HUES64 (cell line): ENCODE results near the gene ARL5A.

Experiments
- H3K27ac ChIP-seq: 2 replicates; pipeline ENCODE4 v1.7.0; 2013; ENCODE audit warnings: low read depth, low read length, inconsistent platforms
- H3K27me3 ChIP-seq: 2 replicates; pipeline ENCODE4 v1.6.1; 2013; ENCODE audit warnings: mild to moderate bottlenecking, low read length; ENCODE audit not compliant: insufficient read depth
- H3K36me3 ChIP-seq: 2 replicates; pipeline ENCODE4 v1.6.1; 2013; ENCODE audit warnings: mild to moderate bottlenecking, low read length; ENCODE audit not compliant: insufficient read depth
- H3K4me1 ChIP-seq: 2 replicates; pipeline ENCODE4 v1.6.1; 2013; ENCODE audit warnings: mild to moderate bottlenecking, low read length, moderate library complexity; ENCODE audit not compliant: insufficient read depth
- H3K4me3 ChIP-seq: 2 replicates; pipeline ENCODE4 v1.5.1; 2013; ENCODE audit warnings: mild to moderate bottlenecking, low read length, moderate library complexity
- H3K9ac ChIP-seq: 2 replicates; pipeline ENCODE4 v1.6.1; 2013; ENCODE audit warnings: mild to moderate bottlenecking, low read depth, low read length
- H3K9me3 ChIP-seq: 2 replicates; pipeline ENCODE4 v1.6.1; 2013; ENCODE audit warnings: low read depth, low read length; ENCODE audit not compliant: insufficient read depth
- WGBS: fragments of 150-250, 120-280 bp; methylation state at CpG from one replicate; pipeline ENCODE4 v1.1.7; 2013; ENCODE audit warnings: missing lambda C conversion rate; 5-methylcytosine and 5-hydroxymethylcytosine counted together

Gene ARL5A

DNA sequence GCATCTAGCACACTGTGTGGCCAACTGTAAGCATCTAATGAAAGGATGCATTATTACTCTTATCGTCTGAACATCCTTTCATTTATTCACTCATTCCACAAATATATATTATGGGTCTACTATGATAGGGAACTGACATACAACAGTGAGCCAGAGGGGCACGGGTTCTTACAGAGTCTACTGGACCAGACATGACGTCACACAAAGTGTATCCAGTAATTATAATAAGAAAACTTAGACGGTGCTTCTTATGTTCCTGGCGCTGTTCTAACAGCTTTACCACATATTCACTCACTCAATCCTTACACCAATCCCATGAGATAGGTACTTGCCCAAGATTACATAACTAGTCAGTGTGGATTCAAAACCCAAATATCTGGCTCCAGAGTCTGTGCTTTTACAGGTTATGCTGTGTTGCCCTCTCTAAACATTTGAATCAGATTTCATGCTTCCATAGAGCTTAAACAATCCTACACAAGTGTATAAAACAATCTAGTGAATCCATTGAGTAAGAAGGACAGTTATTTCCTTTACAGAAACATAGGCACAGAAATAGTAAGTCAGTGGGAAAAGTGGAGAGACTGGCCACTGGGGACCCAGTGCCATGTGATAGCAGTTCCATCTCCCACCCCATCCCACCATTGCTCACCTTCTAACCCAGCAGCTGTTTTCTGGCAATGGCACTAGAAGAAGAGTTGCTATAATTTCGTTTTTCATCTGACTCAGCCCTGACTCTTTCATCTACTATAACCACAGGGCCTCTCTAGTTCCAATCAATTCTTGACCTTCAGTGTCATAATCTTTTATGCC lies 24.2 kb upstream of the ARL5A start:
- Histone ChIP-seq H3K27me3 (no peaks in the 10 kb centered on the region), H3K36me3 (no peaks in the 10 kb centered on the region), H3K4me1 (no peaks in the 10 kb centered on the region), H3K4me3 (no peak overlapping the region), H3K9ac (no peak overlapping the region), H3K27ac (no peak overlapping the region), H3K9me3 (no peaks in the 10 kb centered on the region)
- 88% methylated on average over 6 of the region's 6 CpGs for WGBS

DNA sequence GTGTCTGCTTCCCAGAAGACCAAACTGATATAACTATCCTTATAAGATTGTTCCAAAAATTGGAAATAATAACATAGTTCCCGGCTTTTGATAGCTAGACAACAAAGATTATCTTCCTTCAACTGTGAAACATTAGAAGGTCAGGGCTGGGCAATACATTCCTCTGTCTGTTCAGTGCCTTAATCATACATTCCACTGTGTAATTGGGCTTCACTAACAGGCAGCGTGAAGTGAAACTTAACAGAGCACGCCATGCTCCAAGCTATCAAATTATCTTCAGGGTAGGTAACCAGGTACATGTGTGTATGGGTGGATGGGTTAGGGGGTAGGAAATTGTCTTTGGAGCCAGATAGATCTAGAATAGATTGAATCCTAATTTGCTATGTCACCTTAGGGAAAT lies 23.5 kb upstream of the ARL5A start:
- 97% methylated on average over 3 of the region's 3 CpGs for WGBS
- Histone ChIP-seq H3K4me3 (no peak overlapping the region), H3K27me3 (no peaks in the 10 kb centered on the region), H3K4me1 (no peaks in the 10 kb centered on the region), H3K27ac (no peak overlapping the region), H3K36me3 (no peaks in the 10 kb centered on the region), H3K9me3 (no peaks in the 10 kb centered on the region), H3K9ac (no peak overlapping the region)

DNA sequence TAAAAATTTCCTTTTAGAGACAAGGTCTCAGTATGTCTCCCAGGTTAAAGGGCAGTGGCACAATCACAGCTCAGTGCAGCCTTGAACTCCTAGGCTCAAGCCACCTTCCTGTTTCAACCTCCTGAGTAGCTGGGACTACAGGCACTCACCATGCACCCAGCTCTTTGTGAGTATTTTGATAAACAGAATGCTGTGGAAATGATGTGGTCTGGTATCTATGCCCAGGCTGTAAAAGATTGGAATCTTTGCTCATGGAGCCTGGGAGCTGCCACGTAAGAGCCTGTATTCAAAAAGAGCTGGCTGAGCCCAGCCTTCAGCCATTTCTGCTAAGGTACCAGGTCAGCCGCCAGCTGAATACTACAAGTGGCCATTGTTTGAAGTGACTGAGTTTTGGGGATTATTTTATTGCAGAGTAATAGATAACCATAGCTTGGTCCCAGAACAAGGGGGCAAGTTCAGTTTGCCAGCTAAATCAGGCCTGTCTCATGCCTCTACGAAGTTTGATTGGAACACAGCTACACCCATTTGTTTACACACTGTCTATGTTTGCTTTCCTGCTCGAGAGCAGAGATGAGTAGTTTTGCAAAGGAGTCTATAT lies 21.3 kb upstream of the ARL5A start:
- H3K4me3 ChIP-seq = no peak overlapping the region
- H3K9ac ChIP-seq = no peak overlapping the region
- no peaks in the 10 kb centered on the region for H3K27me3 ChIP-seq
- no peaks in the 10 kb centered on the region for H3K36me3 ChIP-seq
- H3K9me3 ChIP-seq = no peaks in the 10 kb centered on the region
- H3K27ac ChIP-seq = no peak overlapping the region
- no peaks in the 10 kb centered on the region for H3K4me1 ChIP-seq
- WGBS = 93% methylated on average over 4 of the region's 4 CpGs

DNA sequence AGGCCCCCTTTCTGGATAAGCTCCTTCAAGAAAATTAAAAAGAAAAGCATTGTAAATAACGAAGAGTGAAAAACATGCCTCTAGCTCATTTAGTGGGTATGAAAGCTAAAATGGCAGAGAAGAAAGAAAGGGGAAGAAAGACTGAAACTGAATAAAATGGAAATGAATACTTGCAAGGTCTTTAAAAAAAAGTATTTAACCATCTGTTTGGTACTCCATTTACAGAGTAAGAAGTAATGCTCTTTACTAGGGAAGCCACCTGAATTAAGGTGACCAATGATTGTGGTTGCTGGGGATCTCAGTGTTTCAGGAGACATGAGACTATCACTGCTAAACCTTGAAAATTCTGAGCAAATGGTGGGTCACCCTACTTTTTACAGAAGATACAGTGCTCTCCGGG lies 17.7 kb upstream of the ARL5A start:
- H3K4me1 ChIP-seq = no peaks in the 10 kb centered on the region
- 77% methylated on average over 2 of the region's 2 CpGs for WGBS

DNA sequence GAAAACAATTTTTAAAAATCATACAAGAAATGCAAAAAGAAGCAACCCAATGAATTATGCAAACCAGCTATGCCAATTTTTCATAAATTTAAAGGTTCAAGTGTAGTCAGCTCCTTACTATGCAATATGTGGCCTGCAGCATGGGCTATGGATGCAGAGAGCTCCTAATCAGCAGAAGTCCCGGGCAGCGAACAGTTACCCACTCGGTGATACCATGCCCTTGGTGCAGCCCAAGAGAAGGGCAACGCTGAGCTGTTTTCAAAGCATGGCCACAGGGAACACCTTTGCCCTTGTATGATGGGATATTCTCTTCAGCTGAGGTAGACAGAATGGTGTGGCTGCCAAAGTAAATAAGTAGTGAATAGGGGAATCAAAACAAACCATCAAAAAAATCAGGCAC lies 17.3 kb upstream of the ARL5A start:
- H3K27ac ChIP-seq = no peak overlapping the region
- no peaks in the 10 kb centered on the region for H3K27me3 ChIP-seq
- H3K4me1 ChIP-seq = no peaks in the 10 kb centered on the region
- no peaks in the 10 kb centered on the region for H3K9me3 ChIP-seq
- H3K36me3 ChIP-seq = no peaks in the 10 kb centered on the region
- H3K4me3 ChIP-seq = no peak overlapping the region
- WGBS = 94% methylated on average over 4 of the region's 4 CpGs
- H3K9ac ChIP-seq = no peak overlapping the region

More for the DNA sequence above, 17.7 kb upstream of the ARL5A start:
- no peaks in the 10 kb centered on the region for H3K9me3 ChIP-seq
- H3K4me3 ChIP-seq = no peak overlapping the region
- no peak overlapping the region for H3K27ac ChIP-seq
- H3K36me3 ChIP-seq = no peaks in the 10 kb centered on the region
- H3K27me3 ChIP-seq = no peaks in the 10 kb centered on the region
- H3K9ac ChIP-seq = no peak overlapping the region

DNA sequence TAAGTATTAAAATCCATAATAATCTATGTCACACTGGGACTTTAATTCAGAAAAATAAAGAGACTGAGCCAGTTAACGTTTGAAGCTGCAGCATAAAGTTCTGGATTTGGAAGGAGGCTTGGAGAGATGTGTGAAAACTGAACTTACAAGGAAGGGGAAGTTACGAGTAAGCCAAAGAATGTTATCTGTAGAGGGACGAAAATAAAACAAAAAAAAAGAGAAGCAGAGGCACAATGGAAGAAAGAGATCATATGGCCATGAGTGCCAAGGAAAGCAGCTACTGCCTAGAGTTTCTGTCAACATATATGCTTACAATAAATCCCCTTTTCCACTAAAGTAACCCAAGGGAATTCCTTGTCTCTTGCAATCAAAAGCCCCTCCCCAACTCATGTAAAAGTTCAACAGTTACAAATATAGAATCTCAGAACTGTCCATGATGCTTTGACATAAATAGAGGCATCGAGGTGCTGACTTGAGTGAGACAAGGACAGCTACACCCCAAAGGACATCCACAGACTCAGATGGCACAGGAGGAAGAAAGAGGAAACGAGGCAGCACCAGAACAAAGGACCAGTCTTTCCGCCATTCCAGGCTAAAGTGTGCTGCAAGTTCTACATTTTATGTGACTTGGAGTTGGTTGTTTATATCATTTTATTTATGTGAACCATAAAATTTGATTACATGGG lies 16.1 kb upstream of the ARL5A start:
- no peak overlapping the region for H3K4me3 ChIP-seq
- no peak overlapping the region for H3K9ac ChIP-seq
- H3K27me3 ChIP-seq = no peaks in the 10 kb centered on the region
- WGBS = 93% methylated on average over 6 of the region's 6 CpGs
- no peaks in the 10 kb centered on the region for H3K9me3 ChIP-seq
- H3K27ac ChIP-seq = no peak overlapping the region
- no peaks in the 10 kb centered on the region for H3K4me1 ChIP-seq
- H3K36me3 ChIP-seq = no peaks in the 10 kb centered on the region

DNA sequence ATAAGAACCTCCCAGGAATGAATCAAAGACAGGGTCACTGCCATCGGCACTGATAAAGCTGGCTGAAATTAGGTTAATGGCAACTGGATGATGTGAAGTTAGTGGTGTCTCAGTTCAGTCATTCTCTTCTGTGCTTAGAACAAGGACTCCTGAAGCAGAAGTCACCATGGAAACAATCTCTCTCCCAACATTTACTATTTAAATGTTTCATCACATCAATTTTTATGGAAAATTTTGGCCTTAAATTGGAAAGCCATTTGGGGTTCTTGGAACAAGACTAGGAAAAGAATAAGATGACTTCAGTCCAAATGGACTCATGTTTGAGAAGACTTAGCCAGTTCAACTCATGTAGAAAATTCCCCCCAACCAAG lies 15.5 kb upstream of the ARL5A start:
- H3K9ac ChIP-seq = no peak overlapping the region
- no peaks in the 10 kb centered on the region for H3K9me3 ChIP-seq
- H3K27me3 ChIP-seq = no peaks in the 10 kb centered on the region
- H3K36me3 ChIP-seq = no peaks in the 10 kb centered on the region
- WGBS = 92% methylated on average over 1 of the region's 1 CpG
- no peak overlapping the region for H3K4me3 ChIP-seq
- H3K27ac ChIP-seq = no peak overlapping the region
- no peaks in the 10 kb centered on the region for H3K4me1 ChIP-seq

DNA sequence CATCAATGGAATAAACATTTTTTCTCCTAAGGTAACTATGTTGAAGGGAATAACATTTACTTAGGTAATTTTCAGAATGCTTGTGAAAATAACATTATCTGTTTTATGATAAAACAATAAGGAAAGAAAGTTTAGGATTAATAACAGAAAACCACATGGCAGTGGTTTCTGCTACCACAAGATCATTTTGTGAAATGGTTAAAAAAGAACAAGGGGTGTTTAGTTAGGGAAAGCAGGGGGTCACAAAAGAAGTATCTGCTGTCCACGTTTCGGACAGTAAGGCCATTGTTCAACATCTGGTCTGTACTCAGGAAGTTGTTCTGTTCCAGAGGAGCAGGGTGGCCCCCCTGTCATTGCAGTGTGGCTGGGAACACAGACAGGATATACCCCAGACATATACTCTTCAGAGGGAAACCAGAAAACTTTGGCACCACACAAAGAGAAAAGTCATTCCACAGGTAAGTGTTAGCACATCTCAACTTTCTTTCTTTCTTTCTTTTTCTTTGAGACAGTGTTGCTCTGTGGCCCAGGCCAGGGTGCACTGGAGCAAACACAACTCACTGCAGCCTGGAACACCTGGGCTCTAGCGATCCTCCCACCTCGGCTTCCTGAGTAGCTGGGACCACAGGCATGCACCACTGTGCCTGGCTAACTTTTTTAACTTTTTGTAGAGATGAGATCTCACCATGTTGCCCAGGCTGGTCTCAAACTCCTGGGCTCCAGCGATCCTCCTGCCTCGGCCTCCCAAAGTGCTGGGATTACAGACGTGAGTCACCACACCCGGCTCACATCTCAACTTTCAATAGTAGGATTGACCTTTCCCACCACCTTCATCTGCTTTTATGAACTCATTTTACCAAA lies 14.8 kb upstream of the ARL5A start:
- Histone ChIP-seq H3K27me3 (no peaks in the 10 kb centered on the region), H3K9me3 (no peaks in the 10 kb centered on the region), H3K27ac (no peak overlapping the region), H3K9ac (no peak overlapping the region), H3K4me1 (no peaks in the 10 kb centered on the region), H3K4me3 (no peak overlapping the region), H3K36me3 (no peaks in the 10 kb centered on the region)
- WGBS = 88% methylated on average over 8 of the region's 8 CpGs

DNA sequence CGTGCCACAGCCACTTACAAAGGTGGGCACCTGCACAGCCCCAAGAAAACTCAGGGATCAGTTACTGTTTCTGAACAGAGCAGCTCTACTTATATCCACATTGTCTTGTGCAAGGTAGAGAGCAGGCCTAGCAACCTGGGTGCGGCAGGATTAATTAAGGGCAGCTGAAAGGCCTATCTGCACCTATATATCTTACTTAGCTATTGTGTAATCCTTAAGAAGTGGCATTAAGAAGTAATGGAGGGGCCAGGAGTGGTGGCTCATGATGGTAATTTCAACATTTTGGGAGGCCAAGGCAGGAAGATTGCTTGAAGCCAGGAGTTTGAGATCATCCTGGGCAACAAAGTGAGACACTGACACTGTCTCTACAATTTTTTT lies 12.8 kb upstream of the ARL5A start:
- WGBS = 83% methylated on average over 2 of the region's 2 CpGs
- Histone ChIP-seq H3K27ac (no peak overlapping the region), H3K36me3 (no peaks in the 10 kb centered on the region)

DNA sequence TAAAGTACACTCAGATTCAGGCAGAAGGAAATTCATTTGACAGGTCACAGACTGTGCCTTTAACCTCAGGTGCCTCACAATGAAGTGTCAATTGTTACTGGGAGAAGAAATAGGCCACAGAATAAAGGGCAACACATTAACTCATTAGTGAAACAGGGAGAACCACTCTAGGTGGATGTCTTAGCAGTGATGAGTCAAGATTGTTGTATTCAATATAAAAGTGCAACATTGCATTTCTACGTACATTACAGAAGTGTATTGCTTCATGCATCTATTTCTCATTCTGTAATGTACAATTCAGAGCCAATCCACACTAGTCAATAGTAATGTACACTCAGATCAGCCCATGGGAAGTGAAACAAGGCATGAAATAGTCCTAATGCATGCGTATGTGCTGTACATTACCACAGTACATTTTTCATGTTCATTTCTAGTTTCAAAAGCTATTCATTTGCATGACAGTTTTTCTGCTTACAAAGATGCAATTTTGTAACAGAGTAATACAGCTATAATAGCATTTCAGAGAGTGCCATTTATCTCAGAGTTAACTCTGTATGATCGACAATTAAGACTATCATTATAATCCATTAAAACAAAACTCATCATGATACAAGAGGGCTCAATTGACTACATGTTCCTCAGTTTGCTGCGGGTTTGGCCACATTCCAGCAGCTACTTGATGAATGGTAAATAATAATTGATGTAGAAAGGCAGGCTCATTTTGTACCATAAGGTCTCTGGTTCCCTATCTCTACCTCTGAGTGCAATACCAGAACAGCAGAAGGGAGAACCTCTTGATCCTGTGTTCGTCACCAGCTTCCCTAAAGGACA lies 12.2 kb upstream of the ARL5A start:
- H3K9me3 ChIP-seq = no peaks in the 10 kb centered on the region
- no peak overlapping the region for H3K9ac ChIP-seq
- H3K36me3 ChIP-seq = no peaks in the 10 kb centered on the region
- H3K27ac ChIP-seq = no peak overlapping the region
- no peak overlapping the region for H3K4me3 ChIP-seq
- no peaks in the 10 kb centered on the region for H3K4me1 ChIP-seq
- H3K27me3 ChIP-seq = no peaks in the 10 kb centered on the region
- WGBS = 91% methylated on average over 5 of the region's 5 CpGs

More for the DNA sequence above, 12.8 kb upstream of the ARL5A start:
- Histone ChIP-seq H3K4me1 (no peaks in the 10 kb centered on the region), H3K4me3 (no peak overlapping the region), H3K9ac (no peak overlapping the region), H3K27me3 (no peaks in the 10 kb centered on the region), H3K9me3 (no peaks in the 10 kb centered on the region)
